HG03045 (cell line): ENCODE data around the gene CDK10.
"Not testable (repeated sequence)": the region's sequence is repeated elsewhere in the genome, so short reads cannot be mapped to it uniquely, and the experiment has no call there.

Experiments used
- ATAC-seq: cut with Tn5 transposase; IDR thresholded peaks from one replicate; pipeline ENCODE4 v1.9.1; 2021; ENCODE audit warnings: mild to moderate bottlenecking, moderate library complexity; ENCODE audit not compliant: unreplicated experiment

Gene CDK10

DNA sequence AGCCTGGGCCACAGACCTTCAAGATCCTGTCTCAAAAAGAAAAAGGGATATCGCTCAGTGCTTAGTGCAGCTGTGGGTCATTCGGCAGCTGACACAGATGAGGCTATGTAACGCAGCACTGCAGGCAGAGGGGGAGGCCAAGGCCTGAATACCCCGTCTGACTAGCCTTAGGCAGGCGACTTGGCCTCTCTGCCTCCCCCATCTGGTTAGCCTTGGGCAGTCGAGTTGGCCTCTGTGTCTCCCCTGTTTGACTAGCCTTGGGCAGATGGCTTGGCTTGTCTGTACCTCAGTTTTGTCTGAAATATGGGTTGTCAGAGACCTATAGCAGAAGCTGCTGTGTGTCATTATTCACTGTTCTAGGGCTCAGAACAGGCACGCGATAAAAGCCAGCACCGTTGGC lies 18.9 kb upstream of the CDK10 start:
- no peak for ATAC-seq

DNA sequence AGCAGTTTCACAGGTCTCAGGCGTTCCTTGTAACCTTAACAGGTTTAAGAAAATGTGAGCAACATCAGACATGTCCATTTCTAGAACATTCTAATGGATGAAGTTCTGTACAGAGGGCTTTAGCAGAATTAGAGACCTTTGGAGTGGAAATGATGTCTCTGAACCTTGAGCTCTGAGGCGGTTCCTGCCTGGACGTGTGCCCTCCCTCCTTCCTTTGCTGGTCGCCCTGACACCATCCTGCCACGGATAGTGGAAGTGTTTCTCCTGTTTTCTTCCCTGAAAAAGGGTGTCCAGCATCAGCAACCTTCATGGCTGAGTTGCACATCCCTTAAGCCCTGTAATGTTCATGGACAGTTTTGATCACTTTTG lies 17.7 kb upstream of the CDK10 start:
- ATAC-seq, result no peak

DNA sequence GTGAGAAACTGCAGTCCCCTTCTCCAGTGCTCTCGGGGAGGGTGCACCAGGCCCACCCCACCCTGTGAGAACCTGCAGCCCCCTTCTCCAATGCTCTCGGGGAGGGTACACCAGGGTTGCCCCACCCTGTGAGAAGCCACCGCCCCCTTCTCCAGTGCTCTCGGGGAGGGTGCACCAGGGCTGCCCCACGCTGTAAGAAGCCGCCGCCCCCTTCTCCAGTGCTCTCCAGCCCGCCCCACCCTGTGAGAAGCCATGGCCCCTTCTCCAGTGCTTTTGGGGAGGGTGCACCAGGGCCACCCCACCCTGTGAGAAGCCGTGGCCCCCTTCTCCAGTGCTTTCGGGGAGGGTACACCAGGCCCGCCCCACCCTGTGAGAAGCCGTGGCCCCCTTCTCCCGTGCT lies 16.7 kb upstream of the CDK10 start:
- ATAC-seq, result no peak

DNA sequence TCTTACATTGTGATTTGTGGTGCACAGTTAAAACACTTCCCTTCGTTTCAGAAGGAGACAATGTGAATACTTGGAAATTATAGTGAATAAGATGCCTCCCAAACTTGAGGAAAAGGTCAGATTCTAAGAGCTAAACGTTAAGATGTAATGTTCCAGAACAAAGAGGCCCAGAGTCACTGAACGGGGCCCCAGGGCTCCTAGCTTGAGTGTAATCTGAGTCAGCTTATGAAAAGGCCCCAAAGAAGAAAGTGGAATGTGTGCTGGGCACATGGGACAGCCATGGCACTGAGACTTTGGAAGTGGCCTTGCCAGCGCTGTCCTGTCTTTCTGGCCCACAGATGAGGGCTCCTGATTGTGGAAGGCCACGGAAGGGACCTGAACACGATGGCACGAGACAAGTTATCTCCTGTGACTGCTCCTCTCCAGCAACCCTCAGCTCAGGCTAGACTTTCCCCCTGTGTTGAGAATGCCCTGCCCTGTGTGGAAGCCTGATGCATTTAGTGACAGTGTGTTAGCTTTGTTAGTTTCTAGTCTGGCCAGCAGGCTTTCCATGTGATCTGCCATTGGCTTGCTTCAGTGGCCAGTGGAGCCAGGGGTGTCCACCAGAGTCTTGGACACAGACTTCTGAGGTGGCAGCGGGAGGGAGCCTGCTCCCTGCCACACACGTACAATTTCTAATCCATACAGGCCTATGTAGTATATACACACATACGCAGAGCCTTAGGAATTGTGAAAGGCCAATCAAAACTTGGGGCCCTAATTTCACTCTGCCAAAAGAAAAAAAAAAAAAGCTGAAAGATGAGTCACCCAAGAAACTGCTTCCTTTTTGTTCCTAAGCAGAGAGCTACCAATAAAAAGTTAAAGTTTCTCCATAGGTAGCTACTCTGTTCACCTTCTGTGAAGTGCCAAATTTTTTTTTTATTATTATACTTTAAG lies 15.7 kb upstream of the CDK10 start:
- ATAC-seq, result no peak

DNA sequence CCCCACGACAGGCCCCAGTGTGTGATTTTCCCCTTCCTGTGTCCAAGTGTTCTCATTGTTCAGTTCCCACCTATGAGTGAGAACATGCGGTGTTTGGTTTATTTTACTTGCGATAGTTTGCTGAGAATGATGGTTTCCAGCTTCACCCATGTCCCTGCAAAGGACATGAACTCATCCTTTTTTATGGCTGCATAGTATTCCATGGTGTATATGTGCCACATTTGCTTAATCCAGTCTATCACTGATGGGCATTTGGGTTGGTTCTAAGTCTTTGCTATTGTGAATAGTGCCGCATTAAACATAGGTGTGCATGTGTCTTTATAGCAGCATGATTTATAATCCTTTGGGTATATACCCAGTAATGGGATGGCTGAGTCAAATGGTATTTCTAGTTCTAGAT lies 14.9 kb upstream of the CDK10 start:
- not testable (repeated sequence) for ATAC-seq

DNA sequence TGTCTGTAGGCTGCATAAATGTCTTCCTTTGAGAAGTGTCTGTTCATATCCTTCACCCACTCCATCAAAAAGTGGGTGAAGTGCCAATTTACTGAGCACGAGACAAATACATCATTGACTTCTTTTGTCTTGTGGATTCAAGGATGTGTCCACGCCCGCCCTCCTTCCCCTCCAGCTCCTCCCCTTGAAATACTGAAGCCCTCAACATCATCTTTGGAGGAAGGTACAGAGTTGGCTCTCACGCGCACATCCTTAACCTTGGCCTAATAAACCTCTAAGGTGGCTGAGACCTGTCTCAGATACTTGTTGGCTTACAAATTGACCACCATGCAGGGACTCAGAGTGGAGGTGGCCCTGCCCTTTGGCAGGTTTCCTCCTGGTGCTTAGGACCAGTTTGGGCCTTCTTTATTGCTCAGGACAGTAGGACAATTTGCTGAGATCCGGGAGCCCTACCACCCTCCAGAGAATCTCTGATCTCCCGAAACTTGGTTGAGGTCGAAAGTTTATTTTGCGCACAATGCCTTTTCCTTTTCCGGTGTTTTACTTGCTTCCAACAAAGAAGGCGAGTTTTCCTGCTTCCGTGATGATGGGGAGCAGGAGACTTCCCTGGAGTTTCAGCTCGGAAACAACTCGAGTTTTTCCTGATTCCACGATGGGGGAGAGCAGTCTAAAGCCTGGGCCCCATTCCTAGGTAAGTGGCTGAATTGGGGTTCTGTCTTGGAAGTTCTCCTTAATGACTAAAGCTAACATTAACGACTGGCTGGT lies 14.1 kb upstream of the CDK10 start:
- no peak for ATAC-seq

DNA sequence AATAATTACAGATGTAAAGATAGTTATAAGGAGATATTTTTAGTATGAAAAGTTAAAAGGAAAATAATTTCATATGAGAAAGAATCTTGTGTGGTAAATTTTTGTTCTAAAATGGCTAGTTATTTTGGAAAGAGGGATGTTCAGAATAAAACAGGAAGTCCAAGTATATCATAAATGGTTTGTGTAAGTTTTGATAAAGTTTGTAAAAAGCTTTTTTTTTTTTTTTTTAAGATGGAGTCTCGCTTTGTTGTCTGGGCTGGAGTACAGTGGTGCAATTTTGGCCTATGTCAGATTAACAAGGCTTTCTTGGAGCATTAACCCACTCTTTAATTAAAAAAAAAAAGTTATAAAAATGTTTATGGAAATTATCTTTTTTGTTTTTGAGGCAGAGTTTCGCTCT lies 8.2 kb upstream of the CDK10 start:
- no peak for ATAC-seq

DNA sequence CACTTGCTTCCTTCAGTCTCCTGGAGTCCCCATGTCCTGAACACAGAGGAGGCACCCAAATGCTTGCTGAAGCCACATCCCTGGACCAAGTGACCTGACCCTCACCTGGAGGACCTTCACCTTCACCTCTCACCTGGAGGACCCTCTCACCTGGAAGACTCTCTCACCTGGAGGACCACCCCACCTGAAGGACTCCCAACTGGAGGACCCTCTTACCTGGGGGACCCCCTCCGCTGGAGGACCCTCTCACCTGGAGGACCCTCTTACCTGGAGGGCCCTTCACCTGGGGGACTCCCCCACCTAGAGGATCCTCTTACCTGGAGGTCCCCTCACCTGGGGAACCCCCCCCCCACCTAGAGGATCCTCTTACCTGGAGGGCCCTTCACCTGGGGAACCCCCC lies 573 bp upstream of the CDK10 start:
- ATAC-seq, result no peak

DNA sequence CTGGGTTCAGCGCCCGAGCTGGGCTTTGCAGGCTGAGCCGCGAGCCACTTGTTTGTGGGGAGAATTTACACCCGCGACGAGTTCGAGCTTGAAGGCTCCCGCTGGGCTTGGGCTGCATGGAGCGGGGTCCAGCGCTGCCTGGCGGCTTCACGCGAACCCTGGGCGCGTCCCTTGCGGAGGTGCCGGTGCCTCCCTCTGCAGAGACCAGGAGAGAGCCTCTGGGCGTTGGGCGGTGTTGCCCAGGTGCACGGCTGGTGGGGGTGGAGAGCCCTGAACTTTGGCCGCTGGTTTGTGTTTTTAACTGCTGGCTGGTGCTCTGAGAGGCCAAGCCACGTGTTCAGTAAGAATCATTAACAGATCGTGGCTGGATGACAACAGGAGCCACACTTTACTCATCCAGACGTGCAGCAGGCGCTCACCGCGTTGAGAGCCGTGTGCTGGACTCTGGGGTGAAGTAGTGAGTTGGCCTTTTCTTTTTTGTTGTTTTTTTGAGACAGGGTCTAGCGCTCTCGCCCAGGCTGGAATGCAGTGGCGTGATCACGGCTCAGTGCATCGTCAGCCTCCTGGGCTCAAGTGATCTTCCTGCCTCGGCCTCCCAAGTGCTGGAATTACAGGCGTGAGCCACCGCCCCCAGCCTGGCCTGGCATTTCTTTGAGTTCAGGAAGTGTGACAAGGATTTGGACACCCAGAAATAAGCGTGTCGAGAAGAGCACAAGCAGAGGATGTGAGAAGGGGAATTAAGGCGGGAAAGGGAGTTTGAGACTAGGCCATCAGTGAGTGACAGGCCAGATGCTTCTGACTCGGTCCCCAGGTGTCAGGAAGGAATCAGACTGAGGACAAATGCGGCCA lies 827 bp downstream of the CDK10 start:
- peak; percentile 34 for ATAC-seq

DNA sequence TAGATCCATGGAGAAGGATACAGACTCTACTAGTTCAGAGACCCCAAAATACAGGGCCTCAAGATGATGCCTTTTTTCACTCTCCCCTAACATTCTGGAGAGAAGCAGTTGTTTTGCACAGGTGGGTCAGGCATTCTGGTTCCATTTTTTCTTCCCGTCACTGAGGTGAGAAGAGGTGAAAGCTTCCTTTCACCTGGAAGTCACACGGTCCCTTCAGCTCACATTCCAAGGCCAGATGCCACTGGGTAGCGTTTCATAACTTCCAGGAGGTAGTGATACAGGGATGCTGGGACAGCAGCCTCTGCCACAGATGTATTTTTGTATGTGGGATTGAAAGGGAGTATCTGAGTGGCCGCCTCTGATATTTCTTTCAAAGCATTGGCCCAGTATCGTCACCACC lies 1.9 kb downstream of the CDK10 start:
- no peak for ATAC-seq

DNA sequence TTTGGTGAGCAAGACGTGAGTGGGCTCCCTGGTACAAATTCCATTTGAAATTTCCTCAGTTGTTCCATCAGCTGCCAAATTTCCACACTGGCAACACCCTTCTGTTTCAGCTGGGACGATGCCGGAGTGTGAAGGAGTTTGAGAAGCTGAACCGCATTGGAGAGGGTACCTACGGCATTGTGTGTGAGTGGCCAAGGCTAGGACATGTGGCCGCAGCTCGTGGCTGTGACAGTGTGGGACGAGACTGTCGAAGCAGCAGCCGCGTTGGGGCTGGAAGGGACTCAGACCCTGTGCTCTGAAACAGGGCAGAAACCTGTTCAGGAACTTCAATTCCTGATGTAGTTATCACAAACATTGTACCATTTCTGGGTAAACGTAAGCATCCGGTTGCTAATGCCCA lies 2.7 kb downstream of the CDK10 start:
- ATAC-seq, result no peak

DNA sequence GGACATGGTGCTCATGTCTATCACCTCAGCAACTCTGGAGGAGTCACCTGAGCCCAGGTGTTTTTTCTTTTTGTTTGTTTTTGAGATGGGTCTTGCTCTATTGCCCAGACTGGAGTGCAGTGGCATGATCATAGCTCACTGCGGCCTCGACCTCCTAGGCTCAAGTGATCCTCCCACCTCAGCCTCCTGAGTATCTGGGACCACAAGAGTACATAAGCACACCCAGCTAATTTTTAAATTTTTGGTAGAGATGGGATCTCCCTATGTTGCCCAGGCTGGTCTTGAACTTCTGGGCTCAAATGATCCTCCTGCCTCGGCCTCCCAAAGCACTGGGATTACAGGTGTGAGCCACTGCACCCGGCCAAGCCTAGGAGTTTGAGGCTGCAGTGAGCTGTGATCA lies 3.1 kb downstream of the CDK10 start:
- not testable (repeated sequence) for ATAC-seq

DNA sequence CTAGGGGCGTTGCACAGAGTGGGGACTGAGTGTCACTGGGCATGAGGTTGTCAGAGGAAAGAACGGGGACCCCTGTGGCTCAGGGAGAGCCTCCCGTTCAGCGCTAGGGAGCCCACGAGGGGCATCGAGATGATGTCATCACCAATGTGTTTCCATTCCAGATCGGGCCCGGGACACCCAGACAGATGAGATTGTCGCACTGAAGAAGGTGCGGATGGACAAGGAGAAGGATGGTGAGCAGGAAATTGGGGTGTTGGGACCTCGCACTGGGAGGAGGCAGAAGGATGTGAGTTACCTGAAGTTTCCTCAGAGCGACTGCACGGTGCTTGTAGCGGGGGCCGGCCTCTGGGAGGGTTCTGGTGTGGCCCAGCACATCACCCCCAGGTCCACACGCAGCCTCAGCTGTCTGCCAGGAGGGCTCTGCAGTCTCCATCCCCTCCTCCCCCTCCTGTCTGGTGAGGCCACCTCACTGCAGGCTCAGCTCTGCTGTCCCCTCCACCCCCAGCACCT lies 4.0 kb downstream of the CDK10 start:
- ATAC-seq, result no peak

DNA sequence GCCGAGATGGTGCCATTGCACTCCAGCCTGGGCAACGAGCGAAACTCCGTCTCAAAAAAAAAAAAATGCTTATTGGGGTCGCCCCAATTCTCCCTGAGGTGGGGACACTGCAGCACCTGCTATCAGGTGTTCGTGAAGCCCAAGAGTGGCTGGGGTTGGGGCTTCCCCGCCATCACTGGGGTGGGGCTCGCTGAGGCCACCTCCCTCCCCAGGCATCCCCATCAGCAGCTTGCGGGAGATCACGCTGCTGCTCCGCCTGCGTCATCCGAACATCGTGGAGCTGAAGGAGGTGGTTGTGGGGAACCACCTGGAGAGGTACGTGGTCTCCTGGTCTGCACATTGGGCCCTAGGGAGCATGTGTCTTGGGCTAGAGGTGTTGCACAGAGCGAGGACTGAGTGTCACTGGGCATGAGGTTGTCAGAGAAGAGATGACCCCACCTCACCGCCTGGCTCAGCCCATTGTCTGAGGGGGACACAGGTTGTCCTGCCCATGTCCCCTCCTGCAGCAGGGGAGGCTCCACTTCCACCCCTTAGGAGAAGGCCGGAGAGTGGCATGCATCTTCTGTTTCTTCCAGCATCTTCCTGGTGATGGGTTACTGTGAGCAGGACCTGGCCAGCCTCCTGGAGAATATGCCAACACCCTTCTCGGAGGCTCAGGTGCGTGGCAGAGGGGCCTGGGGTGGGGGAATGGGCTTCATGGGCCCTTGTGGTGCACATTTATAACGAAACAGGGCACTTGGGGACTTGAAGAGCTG lies 4.9 kb downstream of the CDK10 start:
- no peak for ATAC-seq

DNA sequence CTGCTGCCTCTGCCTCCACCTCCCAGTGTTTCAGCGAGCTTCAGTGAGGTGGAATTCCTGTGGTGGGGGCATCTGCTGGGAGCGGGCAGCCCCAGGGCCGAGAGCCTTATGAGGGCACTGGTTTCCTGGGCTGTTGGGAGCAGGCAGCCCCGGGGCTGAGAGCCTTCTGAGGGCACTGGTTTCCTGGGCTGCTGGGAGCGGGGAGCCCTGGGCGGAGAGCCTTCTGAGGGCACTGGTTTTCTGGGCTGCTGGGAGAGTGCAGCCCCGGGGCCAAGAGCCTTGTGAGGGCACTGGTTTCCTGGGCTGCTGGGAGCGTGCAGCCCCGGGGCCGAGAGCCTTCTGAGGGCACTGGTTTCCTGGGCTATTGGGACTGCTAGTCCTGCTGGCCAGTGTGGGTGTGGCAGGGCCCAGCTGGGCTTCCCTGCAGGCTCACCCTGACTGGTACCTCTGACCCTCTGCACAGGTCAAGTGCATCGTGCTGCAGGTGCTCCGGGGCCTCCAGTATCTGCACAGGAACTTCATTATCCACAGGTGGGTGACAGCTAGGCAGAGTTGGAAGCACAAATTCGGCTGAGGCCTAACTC lies 5.6 kb downstream of the CDK10 start:
- no peak for ATAC-seq

DNA sequence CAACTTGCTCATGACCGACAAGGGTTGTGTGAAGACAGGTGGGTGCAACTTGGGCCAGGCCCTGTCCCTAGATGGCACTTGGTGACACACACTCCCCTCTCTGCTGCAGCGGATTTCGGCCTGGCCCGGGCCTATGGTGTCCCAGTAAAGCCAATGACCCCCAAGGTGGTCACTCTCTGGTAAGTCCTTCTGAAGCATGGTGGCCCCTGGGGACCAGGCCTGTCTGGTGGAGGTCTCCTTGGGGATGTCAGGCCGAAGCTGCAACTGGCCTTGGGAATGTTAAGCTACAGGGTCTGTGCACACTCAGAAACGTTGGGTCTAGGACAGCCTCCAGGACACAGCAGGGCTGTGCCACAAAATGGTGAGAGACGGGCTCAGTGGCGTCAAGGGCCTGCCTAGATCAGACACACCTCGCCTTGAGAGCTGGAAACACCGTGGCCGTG lies 6.8 kb downstream of the CDK10 start:
- ATAC-seq, result no peak

DNA sequence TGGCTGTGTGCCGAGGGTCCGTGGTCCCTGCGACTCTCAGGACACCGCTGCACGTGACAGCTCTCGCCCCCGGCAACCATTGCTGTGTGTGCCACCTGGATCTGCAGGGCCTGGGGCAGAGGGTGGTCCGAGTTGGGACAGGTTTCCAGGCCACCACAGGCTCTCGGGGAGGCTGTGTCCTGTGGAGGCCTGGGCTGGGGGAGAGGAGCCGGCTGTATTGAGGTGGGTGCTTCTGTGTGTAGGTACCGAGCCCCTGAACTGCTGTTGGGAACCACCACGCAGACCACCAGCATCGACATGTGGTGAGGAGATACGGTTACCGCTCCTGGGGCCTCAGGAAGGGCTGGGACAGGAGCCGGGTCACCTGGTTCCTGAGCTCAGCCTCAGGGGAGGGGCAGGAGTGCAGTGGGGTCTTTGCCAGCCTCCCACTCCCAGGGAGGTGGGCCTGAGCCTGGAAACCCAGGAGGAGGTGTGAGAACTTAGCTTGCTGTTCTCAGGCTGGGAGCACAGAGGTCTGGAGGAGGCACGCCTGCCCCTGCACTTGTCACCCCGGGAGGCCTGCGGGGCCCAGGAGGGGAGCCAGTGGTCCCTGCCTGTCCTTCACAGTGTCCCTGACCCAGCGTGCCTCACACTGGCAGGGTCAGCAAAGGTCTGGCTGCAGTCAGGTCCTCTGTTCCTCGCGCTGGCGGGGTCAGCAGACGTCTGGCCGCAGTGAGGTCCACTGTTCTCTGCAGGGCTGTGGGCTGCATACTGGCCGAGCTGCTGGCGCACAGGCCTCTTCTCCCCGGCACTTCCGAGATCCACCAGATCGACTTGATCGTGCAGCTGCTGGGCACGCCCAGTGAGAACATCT lies 7.7 kb downstream of the CDK10 start:
- no peak for ATAC-seq

DNA sequence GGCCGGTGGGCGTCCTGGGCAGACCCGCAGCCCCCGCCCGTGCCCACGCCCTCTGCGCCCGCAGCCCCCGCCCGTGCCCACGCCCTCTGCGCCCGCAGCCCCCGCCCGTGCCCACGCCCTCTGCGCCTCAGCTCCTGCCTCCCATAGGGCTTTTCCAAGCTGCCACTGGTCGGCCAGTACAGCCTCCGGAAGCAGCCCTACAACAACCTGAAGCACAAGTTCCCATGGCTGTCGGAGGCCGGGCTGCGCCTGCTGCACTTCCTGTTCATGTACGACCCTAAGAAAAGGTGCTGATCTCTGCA lies 8.2 kb downstream of the CDK10 start:
- ATAC-seq, result not testable (repeated sequence)
